ENCODE measurements around the gene GCNT1. TPM values are rescaled to one million over a fixed set of nuclear protein-coding genes. Genes with fewer than 3 reads are reported as not detected.

The GCNT1 gene
- total RNA-seq (8.3 TPM), polyA plus RNA-seq (ENCODE audit: insufficient read depth, low read depth, low replicate concordance) (0.88 TPM)
- long read RNA-seq, donor 1: 0 reads
- long read RNA-seq, donor 2, full-length matches to known transcripts: 2 of 2 reads
- long read RNA-seq, donor 2, partial matches to known transcripts: 0 of 2 reads
- long read RNA-seq, donor 2, other reads (novel, unspliced or antisense): 0 of 2 reads
- long read RNA-seq, donor 3: 0 reads
- long read RNA-seq, donor 4, full-length matches to known transcripts: 4 of 4 reads
- long read RNA-seq, donor 4, partial matches to known transcripts: 0 of 4 reads
- long read RNA-seq, donor 4, other reads (novel, unspliced or antisense): 0 of 4 reads
- long read RNA-seq, donor 5: 0 reads
- long read RNA-seq, donor 6: 0 reads
- long read RNA-seq, donor 7, full-length matches to known transcripts: 2 of 9 reads
- long read RNA-seq, donor 7, partial matches to known transcripts: 0 of 9 reads
- long read RNA-seq, donor 7, other reads (novel, unspliced or antisense): 7 of 9 reads
- long read RNA-seq, donor 8, full-length matches to known transcripts: 1 of 1 reads
- long read RNA-seq, donor 8, partial matches to known transcripts: 0 of 1 reads
- long read RNA-seq, donor 8, other reads (novel, unspliced or antisense): 0 of 1 reads
- long read RNA-seq, donor 9, full-length matches to known transcripts: 1 of 1 reads
- long read RNA-seq, donor 9, partial matches to known transcripts: 0 of 1 reads
- long read RNA-seq, donor 9, other reads (novel, unspliced or antisense): 0 of 1 reads
- long read RNA-seq, donor 10, full-length matches to known transcripts: 1 of 1 reads
- long read RNA-seq, donor 10, partial matches to known transcripts: 0 of 1 reads
- long read RNA-seq, donor 10, other reads (novel, unspliced or antisense): 0 of 1 reads

DNA sequence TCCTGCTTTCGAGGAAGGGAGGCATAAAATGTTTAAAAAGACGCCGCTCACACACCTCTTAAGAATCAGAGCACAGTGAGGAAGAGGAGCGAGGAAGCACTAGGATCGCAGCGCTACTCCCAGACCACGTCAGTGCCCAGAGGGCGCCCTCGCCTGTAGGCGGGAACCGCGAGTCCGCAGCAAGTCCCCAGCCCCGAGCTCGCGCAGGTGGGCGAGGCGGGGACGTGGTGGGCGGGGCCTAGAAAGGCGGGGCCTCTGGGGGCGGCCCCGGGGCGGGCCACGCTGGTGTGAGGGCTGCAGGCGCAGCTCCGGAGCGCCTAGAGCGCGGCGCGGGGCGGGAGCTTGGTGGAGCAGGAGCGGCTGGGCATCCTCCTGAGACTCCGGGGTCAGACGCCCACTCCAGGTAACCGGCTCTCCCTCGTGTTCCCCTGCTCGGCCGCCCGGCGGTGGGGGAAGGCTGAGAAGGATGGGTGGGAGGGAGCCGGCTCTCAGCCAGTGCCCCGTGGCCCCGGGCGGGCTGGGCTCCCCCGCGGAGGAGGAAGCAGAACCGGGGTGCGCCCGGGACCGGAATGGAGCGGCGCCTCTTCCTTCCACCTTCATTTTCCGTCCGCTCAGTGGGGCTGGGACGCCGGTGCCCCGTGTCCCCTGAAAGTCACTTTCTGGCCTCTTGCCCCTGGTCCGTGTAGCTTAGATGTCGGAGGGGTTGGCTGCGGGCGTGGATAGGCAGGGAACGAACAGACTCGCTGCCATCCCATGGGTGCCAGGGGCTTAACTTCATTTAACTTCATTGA, at the start of gene GCNT1:
GCNT1 (plus strand) TSS at position 280 of the 791 bp plus-strand sequence. CDS start 43,200 bp downstream, outside the sequence.
- no peak for FAIRE-seq
- intact Hi-C loops (cut with DNase I): no loop called here

DNA sequence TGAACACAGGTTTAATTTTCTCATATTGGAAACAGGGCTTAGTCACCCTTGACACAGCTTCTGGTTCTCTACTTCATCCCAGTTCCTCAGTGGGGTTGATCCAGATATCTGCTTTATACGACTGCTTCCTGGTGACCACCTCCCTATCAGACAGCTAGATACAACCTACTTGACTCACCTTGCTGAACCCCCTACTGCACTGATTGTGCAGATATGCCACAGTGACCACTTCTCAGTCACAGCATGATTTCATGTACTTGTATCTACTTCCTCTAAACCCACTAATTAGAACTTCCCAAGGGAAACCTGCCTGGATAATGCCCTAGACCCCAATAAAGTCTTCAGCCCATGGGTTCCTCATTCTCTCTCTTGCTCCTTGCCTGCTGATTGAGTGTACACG, 46.3 kb upstream of the GCNT1 start:
- TF ChIP-seq, protein P1, sequence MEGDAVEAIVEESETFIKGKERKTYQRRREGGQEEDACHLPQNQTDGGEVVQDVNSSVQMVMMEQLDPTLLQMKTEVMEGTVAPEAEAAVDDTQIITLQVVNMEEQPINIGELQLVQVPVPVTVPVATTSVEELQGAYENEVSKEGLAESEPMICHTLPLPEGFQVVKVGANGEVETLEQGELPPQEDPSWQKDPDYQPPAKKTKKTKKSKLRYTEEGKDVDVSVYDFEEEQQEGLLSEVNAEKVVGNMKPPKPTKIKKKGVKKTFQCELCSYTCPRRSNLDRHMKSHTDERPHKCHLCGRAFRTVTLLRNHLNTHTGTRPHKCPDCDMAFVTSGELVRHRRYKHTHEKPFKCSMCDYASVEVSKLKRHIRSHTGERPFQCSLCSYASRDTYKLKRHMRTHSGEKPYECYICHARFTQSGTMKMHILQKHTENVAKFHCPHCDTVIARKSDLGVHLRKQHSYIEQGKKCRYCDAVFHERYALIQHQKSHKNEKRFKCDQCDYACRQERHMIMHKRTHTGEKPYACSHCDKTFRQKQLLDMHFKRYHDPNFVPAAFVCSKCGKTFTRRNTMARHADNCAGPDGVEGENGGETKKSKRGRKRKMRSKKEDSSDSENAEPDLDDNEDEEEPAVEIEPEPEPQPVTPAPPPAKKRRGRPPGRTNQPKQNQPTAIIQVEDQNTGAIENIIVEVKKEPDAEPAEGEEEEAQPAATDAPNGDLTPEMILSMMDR (IDR thresholded peaks at IDR 0.05; ENCODE audit: borderline replicate concordance, extremely low read depth, insufficient read depth): no peak
- Histone ChIP-seq H3K4me3 (ENCODE audit: low read length in 3 of 3) (no peak overlapping the region), H3K9me3 (ENCODE audit: control insufficient read depth in 2 of 3, insufficient read depth in 1 of 3, low read length in 3 of 3) (peaks cover 0 to 6% (median 4%) of the 10 kb centered on the region in 3 donors), H3K4me1 (ENCODE audit: control insufficient read depth in 2 of 3, insufficient read depth in 2 of 3, low read depth in 1 of 3, low read length in 3 of 3) (no peaks in the 10 kb centered on the region), H3K9ac (ENCODE audit: low read length in 3 of 3) (no peak overlapping the region), H3K27ac (ENCODE audit: low read depth in 2 of 2, low read length in 2 of 2) (no peak overlapping the region), H3K36me3 (ENCODE audit: control insufficient read depth in 2 of 3, insufficient read depth in 3 of 3, low read length in 3 of 3) (no peaks in the 10 kb centered on the region), H3K27me3 (ENCODE audit: control insufficient read depth, insufficient read depth, low read length) (no peaks in the 10 kb centered on the region)
- intact Hi-C loops (cut with DNase I): no loop called here
- FAIRE-seq (no peak), DNase-seq (no peak)

More for the DNA sequence above, at the start of gene GCNT1:
- no peak within 1 kb of the TSS for H3K27ac ChIP-seq (ENCODE audit: low read depth in 2 of 2, low read length in 2 of 2)
- H3K9ac ChIP-seq (ENCODE audit: low read length in 3 of 3): peak within 1 kb of the TSS; percentile 22 to 55 (median 42)
- peak within 1 kb of the TSS; percentile 55 to 81 (median 75) for H3K4me3 ChIP-seq (ENCODE audit: low read length in 3 of 3)
- TF ChIP-seq, protein P1 (IDR thresholded peaks at IDR 0.05; ENCODE audit: borderline replicate concordance, extremely low read depth, insufficient read depth): peak; percentile 36
- DNase-seq: peak; percentile 91 to 95 (median 92)
- H3K4me1 ChIP-seq (ENCODE audit: control insufficient read depth in 2 of 3, insufficient read depth in 2 of 3, low read depth in 1 of 3, low read length in 3 of 3): peaks cover 0 to 4% (median 2%) of the 10 kb centered on the region in 3 donors
- H3K27me3 ChIP-seq (ENCODE audit: control insufficient read depth, insufficient read depth, low read length): no peaks in the 10 kb centered on the region
- H3K9me3 ChIP-seq (ENCODE audit: control insufficient read depth in 2 of 3, insufficient read depth in 1 of 3, low read length in 3 of 3): no peaks in the 10 kb centered on the region
- H3K36me3 ChIP-seq (ENCODE audit: control insufficient read depth in 2 of 3, insufficient read depth in 3 of 3, low read length in 3 of 3): no peaks in the 10 kb centered on the region

DNA sequence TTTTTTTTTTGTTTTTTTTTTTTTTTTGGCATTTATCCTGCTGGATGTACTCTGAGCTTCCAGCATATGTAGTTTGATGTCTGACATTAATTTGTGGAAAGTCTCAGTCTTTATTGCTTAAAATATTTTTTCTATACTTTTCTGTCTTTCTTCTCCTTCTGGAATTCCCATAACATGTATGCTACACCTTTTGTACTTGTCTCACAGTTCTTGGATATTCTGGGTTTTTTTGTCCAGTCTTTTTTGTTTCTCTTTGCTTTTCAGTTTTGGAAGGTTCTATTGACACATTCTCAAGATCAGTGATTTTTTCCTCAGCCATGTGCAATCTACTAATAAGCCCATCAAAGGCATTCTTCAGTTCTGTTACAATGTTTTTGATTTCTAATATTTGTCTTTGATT, 45.3 kb upstream of the GCNT1 start:
- H3K9ac ChIP-seq (ENCODE audit: low read length in 3 of 3): no peak overlapping the region
- FAIRE-seq (no peak), DNase-seq (no peak)
- H3K27ac ChIP-seq (ENCODE audit: low read depth in 2 of 2, low read length in 2 of 2): no peak overlapping the region
- H3K27me3 ChIP-seq (ENCODE audit: control insufficient read depth, insufficient read depth, low read length): no peaks in the 10 kb centered on the region
- no peaks in the 10 kb centered on the region for H3K4me1 ChIP-seq (ENCODE audit: control insufficient read depth in 2 of 3, insufficient read depth in 2 of 3, low read depth in 1 of 3, low read length in 3 of 3)
- peaks cover 0 to 6% (median 4%) of the 10 kb centered on the region in 3 donors for H3K9me3 ChIP-seq (ENCODE audit: control insufficient read depth in 2 of 3, insufficient read depth in 1 of 3, low read length in 3 of 3)
- intact Hi-C loops (cut with DNase I): no loop called here
- H3K4me3 ChIP-seq (ENCODE audit: low read length in 3 of 3): no peak overlapping the region
- no peaks in the 10 kb centered on the region for H3K36me3 ChIP-seq (ENCODE audit: control insufficient read depth in 2 of 3, insufficient read depth in 3 of 3, low read length in 3 of 3)
- TF ChIP-seq, protein P1 (IDR thresholded peaks at IDR 0.05; ENCODE audit: borderline replicate concordance, extremely low read depth, insufficient read depth): no peak

Measured in kidney (tissue), 22 donors.